GM21447 (cell line): ENCODE data around the gene GCNA.
A peak's percentile ranks its signal among the peaks of the same experiment; 100 is the strongest.
"Not testable (repeated sequence)": the region's sequence is repeated elsewhere in the genome, so short reads cannot be mapped to it uniquely, and the experiment has no call there.

Experiments used
- ATAC-seq: cut with Tn5 transposase; IDR thresholded peaks from one replicate; pipeline ENCODE4 v1.9.1; 2021; ENCODE audit not compliant: unreplicated experiment

The GCNA gene

GRCh38 chrX:71636438-71637252 lies 58.4 kb downstream of the GCNA start:
- ATAC-seq, result peak; percentile 47

DNA sequence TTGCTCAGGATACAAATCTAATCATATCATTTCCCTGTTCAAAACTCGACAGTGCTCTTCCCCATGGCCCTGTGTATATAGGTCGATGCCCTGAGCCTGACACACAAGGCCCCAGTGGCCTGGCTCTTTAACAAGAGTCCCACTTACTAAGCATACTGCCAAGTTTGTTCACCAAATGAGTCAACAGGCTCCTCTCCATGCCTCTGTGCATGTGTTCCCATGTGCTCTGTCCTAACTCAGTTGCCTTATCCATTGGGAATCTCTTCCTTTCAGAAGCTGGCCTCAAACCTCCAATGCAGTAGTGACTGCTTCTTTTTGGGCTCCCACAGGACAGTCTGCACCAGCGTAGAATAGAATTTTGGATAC lies 59.0 kb downstream of the GCNA start:
- ATAC-seq, result peak; percentile 33

- no peak for ATAC-seq
Measured at GRCh38 chrX:71637848-71638247, 59.6 kb downstream of the GCNA start.

DNA sequence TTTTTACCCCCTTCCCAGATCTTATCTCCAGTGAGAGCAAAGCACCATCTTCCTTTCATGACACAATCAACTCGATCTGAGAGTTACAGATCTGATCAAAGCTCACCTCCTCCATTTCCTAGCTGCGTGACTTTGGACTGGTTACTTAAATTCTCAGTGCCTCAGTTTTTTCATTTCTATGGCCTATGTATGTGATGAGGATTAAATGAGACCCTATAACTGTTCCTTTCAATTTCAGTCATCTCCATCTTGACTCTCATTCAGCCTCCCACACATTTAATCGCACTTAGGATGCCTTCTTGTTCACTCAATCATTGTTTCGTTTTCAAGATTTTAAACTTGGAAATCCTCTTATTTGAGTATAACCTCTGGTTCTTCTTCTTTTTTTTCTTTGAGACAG lies 60.2 kb downstream of the GCNA start:
- no peak for ATAC-seq

GRCh38 chrX:71640002-71640401 lies 61.8 kb downstream of the GCNA start:
- ATAC-seq, result no peak

DNA sequence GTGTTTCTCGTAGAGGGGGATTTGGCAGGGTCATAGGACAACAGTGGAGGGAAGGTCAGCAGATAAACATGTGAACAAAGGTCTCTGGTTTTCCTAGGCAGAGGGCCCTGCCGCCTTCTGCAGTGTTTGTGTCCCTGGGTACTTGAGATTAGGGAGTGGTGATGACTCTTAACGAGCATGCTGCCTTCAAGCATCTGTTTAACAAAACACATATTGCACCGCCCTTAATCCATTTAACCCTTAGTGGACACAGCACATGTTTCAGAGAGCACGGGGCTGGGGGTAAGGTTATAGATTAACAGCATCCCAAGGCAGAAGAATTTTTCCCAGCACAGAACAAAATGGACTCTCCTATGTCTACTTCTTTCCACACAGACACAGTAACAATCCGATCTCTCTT lies 66.2 kb downstream of the GCNA start:
- not testable (repeated sequence) for ATAC-seq

DNA sequence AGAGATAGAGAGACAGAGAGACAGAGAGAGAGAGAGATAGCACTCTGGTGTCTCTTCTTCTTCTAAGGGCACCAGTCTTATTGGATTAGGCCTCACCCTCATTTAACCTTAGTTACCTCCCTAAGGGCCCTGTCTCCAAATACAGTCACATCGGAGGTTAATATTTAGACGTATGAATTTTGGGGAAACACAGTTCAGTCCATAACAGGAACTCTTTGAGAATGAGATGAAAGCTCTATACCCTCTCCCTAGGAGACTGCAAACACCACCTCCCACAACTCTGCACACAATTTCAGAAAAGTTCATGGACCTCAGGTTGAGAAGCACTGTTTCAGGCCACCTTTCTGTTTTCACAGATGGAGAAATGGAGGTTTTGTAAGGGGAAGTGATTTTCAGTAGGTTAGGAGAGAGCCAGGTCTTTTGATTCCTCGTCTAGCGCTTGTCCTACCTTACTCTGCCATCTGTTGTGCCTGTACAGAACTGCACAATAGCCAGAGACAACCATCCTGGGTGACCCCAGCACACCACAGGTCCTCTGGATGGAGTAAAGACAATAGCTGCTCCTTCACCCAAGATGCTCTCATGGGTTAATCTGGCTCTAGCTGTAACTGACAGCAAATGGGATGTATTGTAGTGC lies 72.2 kb downstream of the GCNA start:
- ATAC-seq, result peak; percentile 87

DNA sequence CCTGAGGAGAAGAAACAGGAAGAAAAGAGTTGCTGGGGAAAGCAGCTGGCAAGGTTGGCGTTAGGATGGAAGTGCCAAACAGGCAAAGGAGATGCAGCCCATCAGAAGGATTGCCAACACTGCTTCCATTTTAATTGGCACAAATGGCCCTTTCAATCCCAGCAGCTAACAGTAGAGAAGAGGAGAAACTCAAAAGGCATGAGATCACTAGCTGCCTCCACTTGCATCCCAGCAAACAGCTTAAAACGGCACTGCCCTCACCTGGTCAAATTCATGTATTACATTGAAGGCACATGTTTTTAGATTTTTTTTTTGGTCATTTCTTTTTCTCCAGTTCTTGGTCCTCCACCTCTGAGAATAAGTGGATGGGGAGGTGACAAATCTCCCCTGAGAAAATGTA lies 74.2 kb downstream of the GCNA start:
- ATAC-seq, result no peak

GRCh38 chrX:71653344-71653743 lies 75.1 kb downstream of the GCNA start:
- no peak for ATAC-seq

- ATAC-seq, result no peak
Measured at GRCh38 chrX:71657267-71657666, 79.0 kb downstream of the GCNA start.

- no peak for ATAC-seq
Measured at GRCh38 chrX:71659342-71659741, 81.1 kb downstream of the GCNA start.

DNA sequence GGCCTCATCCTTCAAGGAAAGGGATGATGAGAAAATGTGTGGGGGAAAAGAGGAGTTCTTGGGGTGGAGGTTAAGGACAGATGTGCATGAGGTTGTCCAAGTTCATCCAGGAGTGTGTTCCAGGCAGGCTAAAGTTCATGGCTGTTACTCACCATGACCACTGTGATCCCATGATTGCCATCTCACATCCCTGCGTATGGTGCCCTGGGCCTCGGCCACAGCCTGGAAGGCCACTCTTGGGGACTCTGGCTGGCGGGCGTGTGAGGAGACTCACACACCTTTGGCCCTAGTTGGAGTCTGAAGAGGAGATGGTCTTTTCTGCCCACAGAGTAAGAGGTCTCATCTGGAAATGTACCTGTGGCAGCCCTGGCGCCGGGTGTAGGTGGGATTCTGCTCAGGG lies 81.7 kb downstream of the GCNA start:
- no peak for ATAC-seq

DNA sequence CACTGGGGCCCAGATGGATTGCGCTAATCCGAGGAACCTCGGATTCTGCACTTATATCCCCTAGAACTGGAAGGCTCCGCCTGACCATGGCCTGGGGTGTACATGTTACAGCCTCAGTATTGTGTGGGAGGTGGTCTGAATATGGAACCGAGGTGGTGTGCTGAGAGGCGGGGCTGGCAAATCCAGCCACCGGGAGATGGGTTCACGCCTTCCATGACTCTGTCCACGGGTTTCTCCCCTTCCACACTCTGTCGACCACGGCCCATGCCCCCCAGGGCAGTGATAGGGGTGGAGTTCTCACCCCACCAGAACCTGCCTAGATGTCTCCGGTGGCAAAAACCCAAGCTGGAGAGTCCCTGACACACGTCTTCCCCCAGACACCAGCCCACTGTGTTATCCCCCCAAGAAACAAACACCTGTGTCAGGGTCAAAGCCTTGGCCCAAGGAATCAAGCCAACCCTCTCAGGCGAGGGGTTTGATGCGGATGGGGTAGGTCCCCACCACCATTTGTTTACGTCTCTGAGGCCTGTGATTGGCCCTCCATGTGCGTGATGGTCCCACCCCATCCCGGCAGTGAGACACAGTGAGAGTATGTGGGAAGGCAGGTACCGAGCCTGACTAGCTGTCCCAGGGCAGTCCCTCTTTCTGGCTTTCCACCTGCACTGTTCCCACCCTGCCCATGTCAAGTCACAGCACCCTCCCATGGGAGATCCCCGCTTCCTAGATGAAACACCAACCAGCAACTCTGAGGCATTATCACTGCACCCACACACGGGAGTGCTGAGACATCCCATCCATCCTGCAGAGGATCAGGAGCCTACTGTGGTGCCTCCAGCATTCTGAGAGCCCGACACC lies 82.6 kb downstream of the GCNA start:
- ATAC-seq, result no peak

- ATAC-seq, result no peak
Measured at GRCh38 chrX:71661919-71662318, 83.7 kb downstream of the GCNA start.

DNA sequence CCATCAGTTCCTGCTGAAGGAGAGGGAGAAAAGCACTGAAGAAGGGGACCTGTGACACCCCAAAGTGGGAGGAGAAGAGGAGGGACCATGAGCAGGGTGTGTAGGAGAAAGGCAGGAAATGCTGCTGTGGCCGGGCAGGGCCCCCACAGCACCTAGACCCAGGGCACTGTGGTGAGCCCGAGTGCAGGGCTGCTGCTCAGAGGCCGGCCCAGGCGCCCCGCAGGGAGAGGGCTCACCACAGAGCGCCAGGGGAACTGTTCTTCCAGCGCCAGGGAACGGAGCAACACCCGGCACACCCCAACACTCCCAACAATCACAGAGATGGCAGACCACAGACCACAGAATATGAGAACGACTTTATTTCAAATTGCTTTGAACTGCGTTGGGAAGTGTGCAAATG lies 84.4 kb downstream of the GCNA start:
- not testable (repeated sequence) for ATAC-seq
